HG02852 (cell line): ENCODE results near the gene SLC25A18.
"Not testable (repeated sequence)": the region's sequence is repeated elsewhere in the genome, so short reads cannot be mapped to it uniquely, and the experiment has no call there.

Experiments used
- ATAC-seq: cut with Tn5 transposase; IDR thresholded peaks from one replicate; pipeline ENCODE4 v1.9.1; 2021; ENCODE audit warnings: mild to moderate bottlenecking, moderate library complexity; ENCODE audit not compliant: unreplicated experiment

SLC25A18 gene, protein sequence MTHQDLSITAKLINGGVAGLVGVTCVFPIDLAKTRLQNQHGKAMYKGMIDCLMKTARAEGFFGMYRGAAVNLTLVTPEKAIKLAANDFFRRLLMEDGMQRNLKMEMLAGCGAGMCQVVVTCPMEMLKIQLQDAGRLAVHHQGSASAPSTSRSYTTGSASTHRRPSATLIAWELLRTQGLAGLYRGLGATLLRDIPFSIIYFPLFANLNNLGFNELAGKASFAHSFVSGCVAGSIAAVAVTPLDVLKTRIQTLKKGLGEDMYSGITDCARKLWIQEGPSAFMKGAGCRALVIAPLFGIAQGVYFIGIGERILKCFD

DNA sequence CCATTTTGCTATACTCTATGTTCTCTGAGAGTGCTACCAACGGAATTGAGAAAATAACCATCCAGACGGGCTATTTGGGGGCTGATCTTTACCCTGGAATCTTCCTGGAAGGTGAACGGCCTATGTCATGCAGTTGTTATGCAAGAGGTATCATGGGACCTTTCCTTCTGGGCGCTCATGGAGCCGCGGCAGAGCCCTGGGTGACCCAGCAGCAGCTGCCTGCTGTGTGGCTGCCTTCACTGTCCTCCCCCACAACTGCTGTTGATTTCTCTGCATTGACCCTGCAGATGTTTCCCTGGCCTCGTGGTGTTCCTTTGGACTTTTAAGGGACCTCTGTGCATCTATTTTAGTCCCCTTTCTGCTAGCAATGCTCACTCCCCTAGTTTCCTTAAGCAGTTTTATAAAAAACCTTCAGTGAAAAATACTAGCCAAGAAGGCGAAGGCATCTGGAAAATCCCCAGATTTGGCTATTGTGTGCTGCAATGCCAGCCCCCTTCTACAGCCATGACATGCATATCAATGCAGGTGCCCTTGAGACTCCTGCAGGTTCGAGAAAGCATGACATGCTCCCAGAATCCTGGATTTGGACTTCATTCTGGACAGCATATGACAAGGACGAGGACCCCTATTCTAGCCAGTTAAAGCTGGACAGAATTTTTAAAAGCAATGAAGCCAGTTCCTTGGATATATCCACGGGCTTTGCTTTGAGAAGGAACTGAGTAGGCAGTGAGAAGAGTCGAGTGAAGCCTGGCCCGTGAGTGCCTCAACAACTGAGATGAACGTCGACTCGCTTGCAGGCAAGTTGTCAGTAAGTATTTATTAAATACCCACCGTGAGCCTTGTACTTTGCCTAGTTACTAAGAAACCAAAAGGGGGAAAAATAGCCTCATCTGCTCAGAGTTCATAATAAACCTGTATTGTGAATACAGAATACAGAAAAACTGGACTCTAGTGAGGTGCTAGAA lies at the start of gene SLC25A18:
SLC25A18 (plus strand) TSS at position 593 of the 965 bp plus-strand sequence. CDS start 16,447 bp downstream, outside the sequence.
- no peak for ATAC-seq

DNA sequence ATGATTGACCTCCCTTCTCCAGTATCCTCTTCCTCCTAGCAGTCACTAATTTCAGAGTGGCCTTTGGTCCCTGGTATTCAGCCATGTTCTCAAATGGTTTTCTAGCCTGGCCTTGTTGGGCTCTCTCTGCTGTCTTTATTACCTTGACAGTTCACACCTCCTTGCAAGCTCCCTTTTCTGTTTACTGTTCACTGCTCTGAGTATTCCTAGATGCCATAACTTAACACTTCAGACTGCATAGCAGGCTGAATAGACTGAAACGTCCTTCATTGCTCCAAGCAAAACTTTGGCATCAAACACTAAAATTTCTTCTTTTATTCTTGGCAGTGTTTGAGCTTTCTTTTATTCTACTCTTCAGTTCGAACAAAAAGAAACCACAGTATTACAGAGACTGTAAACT lies 49.7 kb upstream of the SLC25A18 start:
- no peak for ATAC-seq

DNA sequence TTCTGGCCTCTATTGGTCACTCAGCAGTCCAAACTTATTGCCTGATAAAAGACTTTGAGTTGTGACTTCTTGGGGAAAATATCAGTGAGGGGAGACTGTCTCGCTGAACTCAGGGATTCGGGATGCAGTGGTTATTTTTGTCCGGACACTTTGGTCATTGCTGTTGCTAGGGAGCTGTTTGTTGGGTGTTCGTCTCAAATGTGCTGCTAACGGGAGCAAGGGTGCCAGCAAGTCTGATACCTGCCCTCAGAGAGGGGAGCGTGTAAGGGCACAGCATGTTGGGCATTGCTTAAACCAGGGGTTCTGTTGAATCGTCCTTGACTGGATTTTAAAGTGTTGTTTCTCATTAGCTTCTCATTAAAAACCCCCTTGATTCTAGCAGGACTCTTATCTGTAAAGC lies 49.2 kb upstream of the SLC25A18 start:
- ATAC-seq: no peak

DNA sequence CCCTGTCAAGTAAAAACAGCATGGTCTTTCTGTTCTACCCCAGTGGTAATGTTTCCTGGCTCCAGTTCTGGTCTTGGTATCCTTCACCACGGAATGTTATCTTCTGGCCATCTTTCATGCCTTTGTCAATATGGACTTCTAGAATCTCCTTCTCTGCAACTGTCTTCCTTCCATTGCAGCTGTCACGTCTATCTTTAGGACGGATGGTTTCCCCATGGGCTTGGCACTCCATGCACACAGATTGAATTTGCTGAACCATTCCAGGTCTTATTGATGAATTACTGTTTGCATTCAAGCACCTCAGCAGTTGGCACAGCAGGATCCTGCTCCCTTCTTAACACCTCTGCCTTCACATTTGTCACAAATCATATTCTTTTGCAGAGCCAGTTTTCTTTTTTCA lies 44.9 kb upstream of the SLC25A18 start:
- ATAC-seq: no peak

DNA sequence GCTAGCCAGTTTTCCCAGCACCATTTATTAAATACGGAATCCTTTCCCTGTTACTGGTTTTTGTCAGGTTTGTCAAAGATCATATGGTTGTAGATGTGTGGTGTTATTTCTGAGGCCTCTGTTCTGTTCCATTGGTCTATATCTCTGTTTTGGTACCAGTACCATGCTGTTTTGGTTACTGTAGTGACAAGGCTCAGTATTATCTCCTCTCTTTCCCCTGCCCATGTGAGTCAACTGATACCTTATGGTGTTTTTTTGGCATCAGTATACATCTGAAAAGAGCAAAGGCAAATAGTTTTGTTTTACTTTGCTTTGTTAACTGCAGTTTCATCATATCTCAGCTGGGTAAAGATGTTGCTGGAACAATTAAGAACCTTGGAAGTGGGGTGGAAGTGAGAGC lies 41.3 kb upstream of the SLC25A18 start:
- not testable (repeated sequence) for ATAC-seq

DNA sequence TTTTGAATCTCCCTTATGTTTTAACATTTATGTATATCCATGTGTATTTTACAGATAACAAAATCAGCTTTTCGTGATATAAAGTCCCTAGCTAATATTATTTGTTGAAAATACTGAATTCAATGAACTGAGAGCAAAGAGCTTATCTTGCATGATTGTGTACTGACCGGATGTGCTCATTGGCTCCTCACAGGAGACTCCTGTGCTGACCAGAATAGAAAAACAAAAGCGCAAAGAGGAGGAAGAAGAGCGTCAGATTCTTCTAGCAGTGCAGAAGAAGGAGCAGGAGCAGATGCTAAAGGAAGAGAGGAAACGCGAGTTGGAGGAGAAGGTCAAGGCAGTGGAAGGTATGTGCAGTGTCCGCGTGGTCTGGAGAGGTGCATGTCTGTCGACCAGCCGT lies 39.4 kb upstream of the SLC25A18 start:
- ATAC-seq: no peak

DNA sequence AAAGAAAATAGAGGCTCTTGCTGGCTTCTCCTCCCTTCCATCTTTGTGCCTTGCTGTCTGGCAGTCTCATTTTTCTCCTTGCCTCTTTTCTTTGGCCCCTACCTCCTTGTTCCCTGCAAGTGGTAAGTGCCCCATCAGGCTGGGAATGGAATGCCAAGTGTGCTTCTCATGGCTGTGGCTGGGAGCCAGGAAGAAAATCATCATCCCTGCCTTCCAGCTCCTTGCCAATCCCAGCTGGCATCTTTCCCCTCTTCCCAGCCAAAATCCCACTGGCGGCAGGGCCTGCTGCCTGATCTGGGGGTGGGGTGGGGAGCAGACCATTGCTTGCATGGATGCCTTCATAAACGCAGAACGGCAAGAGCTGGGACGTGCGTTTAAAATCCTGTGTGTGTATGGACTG lies 27.0 kb upstream of the SLC25A18 start:
- ATAC-seq: no peak

DNA sequence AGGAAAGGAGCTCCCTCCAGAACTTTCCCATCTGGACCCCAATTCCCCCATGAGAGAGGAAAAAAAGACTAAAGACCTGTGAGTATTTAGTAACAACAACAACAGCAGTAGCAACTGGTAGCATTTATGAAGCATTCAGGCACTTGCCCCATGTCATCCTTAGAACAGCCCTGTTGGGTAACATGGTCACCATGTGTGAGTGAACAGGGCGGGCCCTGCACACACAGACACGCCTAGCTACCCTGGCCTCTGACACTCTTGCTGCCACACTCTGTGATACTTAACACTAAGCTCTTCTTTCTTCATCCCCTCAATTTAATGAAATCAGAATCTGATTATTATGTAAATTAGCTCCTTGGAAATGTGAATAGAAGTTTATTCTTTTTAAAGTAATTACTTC lies 26.1 kb upstream of the SLC25A18 start:
- ATAC-seq: no peak

DNA sequence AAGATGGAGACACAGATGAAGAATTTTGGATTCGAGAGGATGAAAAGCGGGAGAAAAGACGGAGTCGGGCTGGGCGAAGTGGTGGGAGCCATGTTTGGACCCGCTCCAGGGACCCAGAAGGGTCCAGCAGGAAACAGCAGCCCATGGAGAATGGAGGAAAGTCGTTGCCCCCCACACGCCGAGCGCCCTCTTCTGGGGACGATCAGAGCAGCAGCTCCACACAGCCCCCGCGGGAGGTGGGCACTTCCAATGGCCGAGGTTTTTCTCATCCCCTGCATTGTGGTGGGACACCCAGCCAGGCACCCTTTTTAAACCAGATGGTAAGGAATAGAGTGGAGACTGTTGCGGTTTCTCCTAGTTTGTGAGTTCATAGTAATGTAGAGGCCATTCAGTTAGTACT lies 22.8 kb upstream of the SLC25A18 start:
- no peak for ATAC-seq

DNA sequence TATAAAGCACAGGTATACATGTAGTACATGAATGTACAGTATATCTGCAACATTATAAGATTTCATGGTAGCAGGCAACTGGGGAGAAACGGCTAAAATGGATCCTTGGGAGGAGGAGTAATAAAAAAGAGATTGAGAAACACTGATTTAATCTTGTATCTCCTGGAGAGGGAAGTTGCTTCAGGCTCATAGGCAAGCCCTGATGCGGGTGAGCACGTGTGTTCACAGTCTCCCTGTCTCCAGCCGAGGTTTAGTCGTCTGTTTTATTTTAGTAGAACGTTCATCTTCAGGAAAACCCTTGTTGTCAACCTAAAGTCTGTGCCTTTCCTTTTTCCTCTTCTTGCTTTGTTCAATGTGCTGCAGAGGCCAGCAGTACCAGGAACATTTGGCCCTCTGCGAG lies 21.8 kb upstream of the SLC25A18 start:
- no peak for ATAC-seq

DNA sequence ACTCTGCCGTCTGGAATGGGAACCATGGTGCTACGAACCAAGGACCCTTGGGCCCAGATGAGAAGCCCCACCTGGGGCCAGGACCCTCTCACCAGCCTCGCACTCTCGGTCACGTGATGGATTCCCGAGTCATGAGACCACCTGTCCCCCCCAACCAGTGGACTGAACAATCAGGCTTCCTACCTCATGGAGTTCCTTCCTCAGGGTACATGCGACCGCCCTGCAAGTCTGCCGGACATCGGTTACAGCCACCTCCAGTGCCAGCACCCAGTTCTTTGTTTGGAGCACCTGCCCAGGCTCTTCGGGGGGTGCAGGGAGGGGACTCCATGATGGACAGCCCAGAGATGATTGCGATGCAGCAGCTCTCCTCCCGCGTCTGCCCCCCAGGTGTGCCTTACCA lies 20.8 kb upstream of the SLC25A18 start:
- ATAC-seq: no peak

DNA sequence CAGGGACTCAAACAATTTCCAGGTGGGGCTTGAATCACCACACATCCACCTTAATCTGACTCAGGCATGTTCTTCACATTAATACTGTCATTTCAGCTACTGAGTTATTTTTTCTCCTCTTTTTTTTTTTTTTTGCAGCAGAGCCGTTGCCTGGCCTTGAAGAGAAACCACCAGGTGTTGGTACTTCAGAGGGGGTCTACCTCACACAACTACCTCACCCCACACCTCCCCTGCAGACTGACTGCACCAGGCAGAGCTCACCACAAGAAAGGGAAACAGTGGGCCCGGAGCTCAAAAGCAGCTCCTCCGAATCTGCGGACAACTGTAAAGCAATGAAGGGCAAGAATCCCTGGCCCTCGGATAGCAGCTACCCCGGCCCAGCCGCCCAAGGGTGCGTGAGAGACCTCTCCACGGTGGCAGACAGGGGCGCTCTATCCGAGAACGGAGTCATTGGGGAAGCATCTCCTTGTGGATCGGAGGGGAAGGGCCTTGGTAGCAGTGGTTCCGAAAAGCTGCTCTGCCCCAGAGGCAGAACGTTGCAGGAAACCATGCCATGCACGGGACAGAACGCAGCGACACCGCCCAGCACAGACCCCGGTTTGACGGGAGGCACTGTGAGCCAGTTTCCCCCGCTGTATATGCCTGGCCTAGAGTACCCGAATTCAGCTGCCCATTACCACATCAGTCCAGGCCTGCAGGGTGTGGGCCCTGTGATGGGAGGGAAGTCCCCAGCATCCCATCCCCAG lies 15.1 kb upstream of the SLC25A18 start:
- ATAC-seq: no peak

DNA sequence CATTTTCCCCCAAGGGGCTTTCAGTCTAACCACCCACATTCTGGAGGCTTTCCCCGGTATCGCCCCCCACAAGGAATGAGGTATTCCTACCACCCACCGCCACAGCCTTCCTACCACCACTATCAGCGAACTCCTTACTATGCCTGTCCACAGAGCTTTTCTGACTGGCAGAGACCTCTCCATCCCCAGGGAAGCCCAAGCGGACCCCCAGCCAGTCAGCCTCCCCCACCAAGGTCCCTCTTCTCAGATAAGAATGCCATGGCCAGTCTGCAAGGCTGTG lies 14.6 kb upstream of the SLC25A18 start:
- ATAC-seq: no peak

DNA sequence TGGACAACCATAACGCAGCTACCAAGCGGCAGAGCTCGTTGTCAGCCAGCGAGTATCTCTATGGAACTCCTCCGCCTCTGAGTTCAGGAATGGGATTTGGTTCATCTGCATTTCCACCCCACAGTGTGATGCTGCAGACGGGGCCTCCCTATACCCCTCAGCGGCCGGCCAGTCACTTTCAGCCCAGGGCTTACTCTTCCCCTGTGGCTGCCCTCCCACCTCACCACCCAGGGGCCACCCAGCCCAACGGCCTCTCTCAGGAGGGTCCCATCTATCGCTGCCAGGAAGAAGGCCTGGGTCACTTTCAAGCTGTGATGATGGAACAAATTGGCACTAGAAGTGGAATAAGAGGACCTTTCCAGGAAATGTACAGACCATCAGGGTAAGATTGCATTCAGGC lies 14.1 kb upstream of the SLC25A18 start:
- ATAC-seq: no peak

DNA sequence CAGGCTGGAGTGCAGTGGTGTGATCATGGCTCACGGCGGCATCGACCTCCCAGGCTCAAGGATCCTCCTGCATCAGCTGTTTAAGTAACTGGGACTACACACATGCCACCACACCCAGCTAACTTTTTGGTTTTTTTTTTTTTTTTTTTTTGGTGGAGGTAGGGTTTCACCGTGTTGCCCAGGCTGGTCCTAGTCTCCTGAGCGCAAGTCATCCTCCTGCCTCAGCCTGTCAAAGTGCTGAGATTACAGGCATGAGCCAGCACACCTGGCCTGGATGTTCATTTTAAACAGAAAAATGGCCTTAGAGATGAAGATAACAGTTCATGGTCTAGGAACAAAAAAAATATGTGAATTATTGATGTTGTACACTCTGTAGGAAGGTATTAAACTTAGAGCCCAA lies 13.6 kb upstream of the SLC25A18 start:
- ATAC-seq: no peak

DNA sequence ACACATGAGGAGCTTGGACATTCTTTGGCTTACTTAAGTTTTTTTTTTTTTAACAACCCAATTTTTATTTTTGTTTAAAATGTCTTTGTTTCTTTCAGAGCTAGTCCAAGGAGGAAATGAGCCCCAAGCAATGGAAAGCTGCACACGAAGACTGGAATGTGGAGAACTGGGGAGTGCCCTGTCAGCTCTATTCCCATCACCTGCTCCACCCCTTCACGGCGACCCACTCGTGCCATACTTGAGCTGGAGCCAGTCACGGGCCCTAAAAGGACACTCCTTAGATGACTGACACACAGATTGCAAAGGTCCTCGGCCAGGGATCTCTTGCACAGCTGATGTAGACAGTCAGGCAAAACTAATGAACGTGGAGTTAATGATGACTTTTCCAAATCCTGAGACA lies 10.6 kb upstream of the SLC25A18 start:
- ATAC-seq: no peak

DNA sequence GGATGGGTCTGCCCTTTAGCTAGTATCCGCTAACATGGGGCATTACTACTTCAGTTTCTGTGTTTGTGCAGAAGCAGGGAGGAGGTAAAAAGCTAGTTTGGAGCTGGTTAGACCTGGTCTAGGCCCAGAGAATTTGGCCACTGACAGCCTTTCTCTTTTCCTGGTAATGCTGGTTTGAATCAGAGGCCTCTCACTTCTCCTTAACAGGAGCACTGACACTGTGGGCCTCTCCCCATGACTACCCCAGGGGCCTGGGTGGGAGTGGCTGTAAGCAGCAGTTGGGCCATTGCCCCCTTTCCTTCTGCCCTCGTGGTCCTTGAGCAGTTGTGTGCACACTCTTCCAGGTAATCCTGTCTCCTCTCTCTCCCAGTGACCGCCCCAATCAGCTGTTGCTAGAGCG lies 8.5 kb upstream of the SLC25A18 start:
- no peak for ATAC-seq

DNA sequence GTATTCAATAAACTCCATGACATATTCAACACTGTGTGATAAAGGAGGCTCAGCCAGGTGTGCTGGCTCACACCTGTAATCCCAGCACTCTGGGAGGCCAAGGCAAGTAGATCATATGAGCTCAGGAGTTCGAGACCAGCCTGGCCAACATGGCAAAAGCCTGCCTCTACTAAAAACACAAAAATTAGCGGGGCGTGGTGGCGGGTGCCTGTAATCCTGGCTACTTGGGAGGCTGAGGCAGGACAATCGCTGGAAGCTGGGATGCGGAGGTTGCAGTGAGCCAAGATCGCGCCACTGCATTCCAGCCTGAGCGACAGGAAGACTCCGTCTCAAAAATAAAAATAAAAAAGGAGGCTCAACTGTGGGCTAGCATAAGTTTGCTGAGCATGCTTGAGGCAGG lies 4.1 kb upstream of the SLC25A18 start:
- no peak for ATAC-seq

DNA sequence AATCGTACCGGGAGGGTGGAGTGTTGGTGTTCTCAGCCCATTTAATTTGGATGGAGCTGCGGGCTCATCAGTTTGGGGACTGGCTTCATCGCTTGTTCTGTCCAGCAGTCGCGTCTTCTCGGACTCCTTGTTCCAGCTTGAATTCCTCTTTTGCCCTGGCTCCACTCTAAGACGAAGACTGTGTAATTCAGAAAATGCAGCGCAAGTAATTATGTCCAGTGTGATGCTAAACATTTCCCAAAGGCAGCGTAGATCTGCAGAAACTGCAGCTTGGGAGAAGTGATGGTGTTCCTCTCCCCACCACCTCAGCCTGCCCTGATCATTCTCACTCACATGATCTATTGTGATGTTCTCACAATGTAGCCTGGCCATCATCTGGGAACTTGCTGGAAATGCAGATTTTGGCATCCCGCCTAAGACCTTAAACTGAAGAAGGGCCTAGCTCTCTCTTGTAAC lies 666 bp downstream of the SLC25A18 start:
- no peak for ATAC-seq

DNA sequence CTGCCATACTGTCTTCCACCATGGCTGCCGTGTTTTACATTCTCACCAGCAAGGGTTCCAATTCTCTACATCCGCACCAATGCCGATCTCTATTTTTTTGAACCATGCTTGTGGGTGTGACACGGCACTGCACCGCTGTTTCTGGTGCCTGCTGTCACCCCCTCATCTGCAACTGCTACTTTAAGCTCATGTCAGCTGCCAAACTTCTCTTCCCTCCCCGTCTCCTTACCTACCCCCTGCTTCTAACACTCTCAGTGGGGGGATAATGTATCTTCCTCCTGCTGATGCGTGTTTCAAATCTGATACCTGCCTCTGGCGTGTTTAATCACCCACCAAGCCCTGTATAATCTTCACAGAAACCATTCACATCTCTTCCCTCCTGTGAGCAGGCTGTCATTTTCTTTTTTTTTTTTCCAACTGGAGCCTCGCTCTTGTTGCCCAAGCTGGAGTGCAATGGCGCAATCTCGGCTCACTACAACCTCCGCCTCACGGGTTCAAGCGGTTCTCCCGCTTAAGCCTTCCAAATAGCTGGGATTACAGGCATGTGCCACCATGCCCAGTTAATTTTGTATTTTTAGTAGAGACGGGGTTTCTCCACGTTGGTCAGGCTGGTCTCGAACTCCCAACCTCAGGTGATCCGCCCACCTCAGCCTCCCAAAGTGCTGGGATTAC lies 2.9 kb downstream of the SLC25A18 start:
- not testable (repeated sequence) for ATAC-seq

DNA sequence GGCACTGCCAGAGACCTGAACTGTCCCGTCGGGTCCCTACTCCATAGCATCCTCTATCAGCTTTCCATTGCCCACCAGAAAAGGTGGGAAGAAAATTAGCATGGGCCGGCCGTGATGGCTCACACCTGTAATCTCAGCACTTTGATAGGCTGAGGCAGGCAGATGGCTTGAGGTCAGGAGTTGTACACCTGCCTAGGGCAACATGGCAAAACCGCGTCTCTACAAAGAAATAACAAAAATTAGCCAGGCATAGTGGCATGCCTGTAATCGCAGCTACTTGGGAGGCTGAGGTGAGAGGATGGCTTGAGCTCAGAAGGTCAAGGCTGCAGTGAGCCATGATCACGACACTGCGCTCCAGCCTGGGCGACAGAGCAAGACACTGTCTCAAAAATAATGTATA lies 3.5 kb downstream of the SLC25A18 start:
- ATAC-seq: no peak
